ENCODE results near the gene ATG10.
"Not testable (repeated sequence)": the region's sequence is repeated elsewhere in the genome, so short reads cannot be mapped to it uniquely, and the experiment has no call there.

ATG10 gene

DNA sequence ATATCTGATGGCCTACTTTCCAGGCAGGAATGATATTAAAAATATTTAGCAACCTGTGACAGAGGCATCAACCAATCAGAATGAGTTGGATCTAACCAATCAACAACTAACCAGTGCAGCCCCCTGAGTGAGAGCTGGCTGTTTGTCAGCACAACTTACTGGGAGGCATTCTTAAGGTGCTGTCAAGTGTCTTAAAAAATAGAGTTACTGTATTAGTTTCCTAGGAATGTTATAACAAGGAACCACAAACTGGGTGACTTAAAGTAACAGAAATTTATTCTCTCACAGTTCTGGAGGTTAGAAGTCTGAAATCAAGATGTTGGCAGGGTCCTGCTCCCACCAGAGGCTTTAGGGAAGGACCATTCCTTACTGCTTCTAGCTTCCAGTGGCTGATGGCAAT, 85.2 kb downstream of the ATG10 start:
- no peak for DNase-seq

DNA sequence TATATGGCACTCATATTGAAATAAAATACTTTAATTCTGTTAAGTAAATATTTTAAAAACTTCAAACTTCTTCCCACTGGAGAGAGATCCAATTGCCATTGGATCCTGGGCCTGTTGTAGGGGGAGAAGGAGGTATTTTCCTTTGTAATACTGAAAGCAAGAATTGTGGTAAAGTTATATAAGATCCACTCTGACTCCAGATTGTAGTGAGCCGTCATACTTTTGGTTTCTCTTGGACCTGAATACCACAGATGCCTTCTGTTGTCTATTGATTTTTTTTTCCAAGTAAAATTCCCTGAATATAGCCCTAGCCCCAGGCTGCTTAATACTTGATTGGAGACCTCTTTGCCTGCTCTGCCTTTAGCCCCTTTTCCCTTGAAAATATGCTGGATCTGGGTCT, 86.9 kb downstream of the ATG10 start:
- DNase-seq, result no peak

DNA sequence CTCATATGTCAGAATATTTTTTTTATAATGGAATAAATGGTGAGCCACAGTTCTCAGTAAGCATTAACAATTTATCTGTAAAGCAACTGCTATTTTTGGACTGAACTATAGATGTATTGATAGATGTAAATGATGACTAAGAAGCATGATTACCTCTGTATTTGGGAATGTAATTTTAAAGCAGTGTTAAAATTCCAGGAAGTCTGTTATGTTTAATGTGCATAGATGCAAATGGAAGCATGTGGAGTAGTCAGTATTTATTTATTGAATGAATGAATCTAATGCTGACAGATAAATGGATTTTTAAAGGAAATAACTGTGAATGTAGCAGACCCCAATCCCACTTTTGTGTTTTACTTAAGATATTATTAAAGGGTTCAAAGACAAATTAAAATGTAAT, 95.0 kb downstream of the ATG10 start:
- DNase-seq, result no peak

DNA sequence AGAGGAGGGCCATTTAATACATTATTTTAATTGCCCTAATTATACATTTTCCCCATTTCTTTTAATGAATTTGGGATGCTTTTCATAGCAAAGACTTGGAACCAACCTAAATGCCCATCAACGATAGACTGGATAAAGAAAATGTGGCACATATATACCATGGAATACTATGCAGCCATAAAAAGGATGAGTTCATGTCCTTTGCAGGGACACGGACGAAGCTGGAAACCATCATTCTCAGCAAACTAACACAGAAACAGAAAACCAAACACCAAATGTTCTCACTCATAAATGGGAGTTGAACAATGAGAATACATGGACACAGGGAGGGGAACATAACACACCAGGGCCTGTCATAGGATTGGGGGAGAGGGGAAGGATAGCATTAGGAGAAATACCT, 96.2 kb downstream of the ATG10 start:
- not testable (repeated sequence) for DNase-seq

DNA sequence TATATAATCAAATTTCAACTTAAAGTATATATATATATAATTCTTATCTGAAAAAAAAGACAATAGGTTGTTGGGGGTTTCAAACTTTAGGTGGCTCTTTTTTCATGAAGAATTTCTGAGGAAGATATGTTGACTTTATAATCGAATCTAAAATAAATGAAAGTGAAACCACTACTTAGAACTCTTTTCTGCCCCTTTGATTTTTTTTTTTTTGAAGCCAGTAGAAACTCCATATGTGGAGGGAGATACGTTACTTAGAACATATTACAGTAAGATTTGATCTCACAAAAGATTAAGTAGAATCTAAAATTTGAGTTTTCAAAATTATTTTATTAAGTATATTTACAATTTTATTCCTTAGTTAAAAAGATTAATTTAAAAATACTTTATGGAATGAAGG, 96.9 kb downstream of the ATG10 start:
- DNase-seq, result peak in 1 of 4 experiments; percentile 19

DNA sequence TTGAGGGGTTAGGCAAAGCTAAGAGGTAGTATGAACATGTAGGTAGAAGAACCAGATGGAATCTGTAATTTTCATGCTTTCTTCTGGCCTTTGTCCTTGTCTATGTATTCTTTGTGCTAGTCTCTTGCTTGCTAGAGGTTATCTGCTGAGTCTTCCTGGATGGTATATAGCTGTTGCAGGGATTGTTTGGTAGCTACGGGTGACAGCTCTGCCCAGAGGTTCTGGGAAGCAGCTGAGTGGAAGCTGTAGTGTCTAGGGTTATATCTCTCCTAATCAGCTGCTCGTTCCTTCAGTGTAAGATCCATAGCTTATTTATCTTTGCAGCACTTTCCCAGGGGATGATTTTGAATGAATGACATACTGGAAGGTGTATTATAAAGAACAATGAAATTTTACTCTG, 100.3 kb downstream of the ATG10 start:
- DNase-seq, result no peak

DNA sequence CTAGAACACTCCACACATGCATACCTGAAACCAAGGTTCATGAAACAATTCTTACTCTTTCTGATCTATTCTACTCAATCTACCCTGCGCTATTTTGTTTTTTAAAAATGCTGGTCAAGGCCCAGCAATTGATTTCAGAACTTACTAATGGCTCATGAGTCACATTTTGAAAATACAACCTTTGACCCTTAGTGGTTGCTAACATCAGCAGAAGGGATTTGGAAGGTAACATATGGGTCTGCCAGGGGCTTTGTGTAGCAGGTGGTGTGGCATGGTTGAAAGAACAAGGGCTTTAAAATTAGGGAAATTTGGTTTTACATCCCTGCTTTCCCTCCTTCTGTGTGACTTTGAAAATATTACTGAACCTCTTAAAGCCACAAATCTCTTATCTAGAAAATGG, 101.4 kb downstream of the ATG10 start:
- no peak for DNase-seq

DNA sequence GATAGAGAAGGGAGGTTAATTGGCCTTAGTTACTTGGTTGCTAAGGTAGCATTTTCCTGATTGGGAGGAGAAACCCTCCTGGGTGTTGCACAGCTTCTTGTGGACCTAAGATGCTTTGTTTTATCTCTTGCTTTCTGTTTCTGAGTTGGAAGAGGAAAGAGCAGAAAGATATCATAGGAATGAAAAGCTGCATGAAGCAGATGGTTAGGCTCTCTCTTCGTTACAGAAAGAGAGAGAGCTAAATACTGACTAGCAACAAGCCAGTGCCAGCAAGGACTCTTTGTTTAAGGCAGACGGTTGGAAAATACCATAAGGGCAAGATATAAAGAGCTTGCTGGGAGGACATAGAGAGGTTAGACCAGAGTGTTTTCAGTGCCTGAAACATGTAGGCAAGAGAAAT, 103.1 kb downstream of the ATG10 start:
- no peak for DNase-seq

DNA sequence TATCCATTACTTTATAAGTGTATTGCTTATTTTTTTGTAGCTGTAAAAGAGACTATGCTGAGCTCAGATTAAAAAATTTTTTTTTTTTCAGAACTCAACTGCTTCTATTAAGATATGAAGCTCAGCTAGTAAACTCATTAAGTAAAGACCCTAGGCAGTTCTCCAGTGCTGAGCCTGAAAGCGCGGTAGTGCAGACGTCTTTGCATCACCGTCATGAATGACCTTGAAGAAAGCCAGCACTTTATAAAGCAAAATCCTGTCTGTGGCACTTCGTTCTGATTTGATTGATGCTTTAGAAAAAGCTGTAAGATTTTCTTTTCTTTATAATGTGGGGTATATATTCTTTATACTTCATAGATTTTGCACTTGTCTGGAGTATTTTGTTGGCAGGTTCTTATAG, 105.7 kb downstream of the ATG10 start:
- DNase-seq, result no peak

DNA sequence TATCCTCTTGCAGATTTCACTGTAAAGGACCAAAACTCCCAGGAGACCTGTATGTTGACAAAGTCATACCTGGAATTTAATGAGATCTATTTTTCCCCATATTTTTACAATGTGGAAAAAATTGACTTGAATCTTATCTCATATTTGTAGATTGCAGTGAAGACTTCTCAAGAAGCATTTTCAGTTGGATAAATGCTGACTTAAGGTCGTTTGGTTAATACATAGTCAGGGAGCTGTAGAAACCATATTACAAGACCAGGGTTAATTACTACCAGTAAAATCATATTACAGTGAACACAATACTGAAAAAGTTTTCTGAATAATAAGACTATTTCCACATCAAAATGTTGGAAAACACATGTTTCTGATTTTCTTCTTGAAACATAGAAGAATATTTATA, 119.8 kb downstream of the ATG10 start:
- DNase-seq, result no peak

DNA sequence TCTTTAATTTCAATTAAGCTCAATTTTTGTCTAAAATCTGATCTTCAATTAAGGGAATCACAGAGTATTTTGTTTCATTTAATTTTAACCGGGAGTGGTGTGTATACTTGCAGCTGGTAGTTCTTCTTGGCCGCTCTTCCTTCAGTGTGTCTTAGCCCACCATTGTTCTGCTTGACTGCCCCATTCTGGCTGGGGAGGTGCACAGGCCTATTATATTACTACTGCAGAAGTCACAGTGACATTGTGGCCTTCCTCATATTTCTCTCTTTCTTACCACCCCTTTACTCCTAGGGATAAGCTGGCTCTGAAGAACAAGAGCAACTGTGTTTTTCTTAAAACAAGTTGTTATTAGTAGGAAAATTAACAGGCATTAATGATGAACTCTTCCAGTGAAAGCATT, 123.7 kb downstream of the ATG10 start:
- DNase-seq, result no peak

DNA sequence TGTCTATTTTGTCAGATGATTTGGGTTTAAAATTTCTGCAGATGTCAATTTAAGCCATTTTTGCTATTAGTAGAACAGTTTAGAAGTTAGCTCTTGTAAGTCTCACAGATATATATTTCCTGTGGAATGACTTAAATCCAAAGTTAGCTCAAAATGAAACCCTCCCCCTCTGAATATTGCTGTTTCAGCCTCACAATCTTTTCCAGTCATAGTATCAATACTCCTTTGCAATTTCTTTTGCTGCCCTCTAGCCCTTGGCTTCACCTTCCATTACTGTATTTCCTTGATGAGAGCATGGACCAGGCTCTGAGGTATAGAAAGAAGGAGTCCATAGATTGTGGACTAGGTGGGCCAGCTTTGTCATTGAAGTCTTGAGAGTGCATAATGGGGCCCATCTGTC, 124.4 kb downstream of the ATG10 start:
- no peak for DNase-seq

DNA sequence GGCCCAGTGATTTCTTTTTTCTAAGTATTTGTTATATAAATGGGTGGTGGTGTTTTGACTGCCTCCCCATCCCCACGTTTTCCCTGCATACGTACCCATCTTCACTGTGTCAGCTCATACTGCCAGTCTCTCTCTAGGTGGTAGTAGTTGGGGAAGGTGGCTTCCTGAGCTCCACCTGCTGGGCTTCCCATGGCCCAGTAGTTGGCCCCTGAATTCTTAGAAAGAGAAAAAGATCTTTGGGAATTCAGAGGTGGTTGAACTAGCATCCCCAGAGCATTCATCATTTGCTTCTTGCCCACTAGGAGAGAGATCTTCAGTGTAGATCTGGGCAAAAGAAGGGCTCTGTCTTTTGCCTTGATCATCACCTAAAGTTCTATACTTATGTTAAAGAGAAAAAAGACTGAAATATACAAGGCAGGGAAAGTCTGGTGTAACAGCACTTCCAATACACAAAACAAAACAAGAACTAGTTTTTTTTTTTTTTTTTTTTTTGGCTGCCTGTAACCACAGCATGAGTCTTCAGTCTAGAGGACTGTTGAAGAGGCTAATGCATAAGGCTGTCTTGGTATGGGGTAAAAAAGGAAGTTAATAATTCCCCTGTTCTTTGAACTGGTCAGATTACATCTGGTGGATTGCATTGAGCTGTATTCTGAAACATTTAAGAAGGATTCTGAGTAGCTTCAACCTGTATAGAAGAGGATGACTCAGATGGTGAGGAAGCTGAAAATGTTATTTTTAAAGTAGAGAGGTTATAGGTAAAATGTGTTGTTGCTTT, 128.7 kb downstream of the ATG10 start:
- DNase-seq, result peak; percentile 10 to 71 (median 48)

DNA sequence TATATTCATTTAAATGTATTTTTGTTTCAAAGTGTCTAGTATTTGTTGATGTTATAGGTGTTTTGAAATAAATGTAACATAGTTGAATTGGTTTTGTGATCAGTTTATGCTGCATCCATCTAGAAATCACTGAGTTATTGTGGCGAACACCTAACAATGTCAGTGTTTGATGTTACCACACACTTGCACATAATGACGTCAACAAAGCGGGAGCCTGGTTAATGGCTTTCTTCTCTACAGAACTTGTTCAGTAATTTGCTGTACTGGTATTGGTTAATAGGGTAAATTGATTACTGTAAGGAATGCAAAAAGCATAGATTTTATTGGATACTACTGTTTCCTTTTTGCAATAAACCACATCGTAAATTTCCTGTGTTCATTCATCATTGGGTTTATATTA, 133.0 kb downstream of the ATG10 start:
- no peak for DNase-seq

DNA sequence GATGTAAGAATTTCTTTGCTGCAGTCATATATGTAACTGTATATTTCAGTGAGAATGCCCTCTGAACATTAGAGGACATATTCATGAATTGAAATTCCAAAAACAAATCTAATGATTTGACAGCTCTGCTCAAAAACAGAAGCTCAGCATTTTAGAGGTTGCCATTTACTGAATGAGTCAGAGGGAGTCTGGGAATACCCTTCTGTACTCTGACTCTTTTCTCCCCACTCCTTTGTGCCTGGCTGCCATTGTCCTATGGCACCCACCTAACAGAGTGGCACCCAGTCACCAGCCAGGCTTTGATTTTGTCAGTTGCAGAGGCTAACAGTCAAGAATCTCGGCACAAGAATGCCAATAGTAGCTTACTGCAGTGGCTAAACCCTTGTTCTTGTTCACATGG, 133.6 kb downstream of the ATG10 start:
- peak; percentile 11 to 63 (median 42) for DNase-seq

DNA sequence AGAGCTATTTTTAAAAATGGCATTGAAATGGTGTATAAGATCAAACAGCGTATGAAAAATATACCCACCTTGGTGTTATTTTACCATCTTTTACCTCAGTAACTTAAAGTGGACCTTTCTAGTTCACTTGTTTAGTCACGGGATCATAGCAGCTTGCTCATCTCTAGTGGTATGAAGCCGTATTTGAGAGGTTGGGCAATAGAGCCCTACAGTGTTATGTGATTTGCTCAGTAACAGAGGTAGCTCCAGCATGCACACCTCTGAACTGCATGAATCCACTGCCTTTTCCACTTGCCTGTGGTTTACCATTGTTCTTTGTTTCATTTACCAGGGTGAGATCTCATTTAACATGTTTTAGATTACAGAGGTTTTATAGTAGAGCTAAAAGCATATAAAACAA, 134.4 kb downstream of the ATG10 start:
- DNase-seq, result no peak

DNA sequence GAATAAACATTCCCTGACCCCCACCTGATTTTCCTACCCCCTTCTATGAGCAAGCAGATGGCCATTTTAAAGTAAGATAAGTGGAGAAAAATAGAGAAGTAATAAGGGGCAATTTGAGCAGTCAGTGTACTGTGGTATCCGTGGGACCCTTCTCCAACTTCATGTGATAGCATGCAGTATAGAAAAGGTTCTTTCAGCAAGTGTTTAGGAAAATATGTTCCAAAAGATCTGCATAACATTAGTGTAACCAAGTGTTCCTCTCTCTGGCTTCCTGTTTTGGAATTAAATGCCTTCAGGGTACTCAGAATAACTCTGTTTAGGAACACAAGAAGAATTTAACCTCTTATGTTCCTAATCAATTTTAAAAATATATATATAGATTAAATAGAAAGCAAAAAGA, 134.9 kb downstream of the ATG10 start:
- DNase-seq, result peak; percentile 5 to 40 (median 22)

DNA sequence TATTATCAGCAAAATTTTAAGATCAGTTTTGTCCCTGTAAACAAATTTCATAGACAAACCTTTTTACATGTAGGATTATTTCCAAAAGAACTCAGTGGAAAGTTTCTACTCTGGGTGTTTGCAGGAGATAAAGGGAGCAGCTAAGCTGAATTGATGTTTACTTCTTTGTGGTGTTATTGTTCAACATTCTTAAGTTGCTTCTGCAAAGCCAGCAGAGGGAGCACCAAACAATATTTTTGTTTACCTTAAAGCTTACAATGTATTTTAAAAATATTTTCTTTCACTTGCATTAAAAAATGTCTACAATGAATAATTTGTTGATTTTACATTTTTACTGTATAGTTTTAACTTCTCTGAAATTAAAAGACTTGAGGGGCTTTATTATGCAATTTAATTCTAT, 135.4 kb downstream of the ATG10 start:
- DNase-seq, result peak; percentile 7 to 58 (median 25)

DNA sequence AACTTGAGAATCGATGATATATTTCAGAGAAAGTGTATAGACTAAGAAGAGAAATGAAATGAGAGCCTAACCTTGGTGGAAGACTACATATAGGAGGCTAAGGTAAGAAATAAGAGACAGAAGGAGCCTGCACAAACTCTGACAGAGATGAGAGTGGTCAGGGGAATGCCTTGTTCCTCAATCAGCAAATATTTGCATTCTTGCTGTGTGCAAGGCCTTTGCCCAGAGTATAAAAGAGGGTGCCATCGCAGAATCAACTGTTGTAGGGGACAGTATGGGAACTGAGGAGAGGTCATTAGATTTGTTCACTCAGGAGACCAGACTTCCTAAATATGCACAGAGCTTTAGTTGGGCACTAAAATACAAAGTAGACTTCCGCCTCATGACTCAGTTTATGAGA, 137.2 kb downstream of the ATG10 start:
- no peak for DNase-seq

DNA sequence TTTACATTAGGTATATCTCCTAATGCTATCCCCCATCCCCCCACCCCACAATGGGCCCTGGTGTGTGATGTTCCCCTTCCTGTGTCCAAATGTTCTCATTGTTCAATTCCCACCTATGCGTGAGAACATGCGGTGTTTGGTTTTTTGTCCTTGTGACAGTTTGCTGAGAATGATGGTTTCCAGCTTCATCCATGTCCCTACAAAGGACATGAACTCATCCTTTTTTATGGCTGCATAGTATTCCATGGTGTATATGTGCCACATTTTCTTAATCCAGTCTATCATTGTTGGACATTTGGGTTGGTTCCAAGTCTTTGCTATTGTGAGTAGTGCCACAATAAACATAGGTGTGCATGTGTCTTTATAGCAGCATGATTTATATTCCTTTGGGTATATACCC, 138.1 kb downstream of the ATG10 start:
- DNase-seq, result not testable (repeated sequence)

DNA sequence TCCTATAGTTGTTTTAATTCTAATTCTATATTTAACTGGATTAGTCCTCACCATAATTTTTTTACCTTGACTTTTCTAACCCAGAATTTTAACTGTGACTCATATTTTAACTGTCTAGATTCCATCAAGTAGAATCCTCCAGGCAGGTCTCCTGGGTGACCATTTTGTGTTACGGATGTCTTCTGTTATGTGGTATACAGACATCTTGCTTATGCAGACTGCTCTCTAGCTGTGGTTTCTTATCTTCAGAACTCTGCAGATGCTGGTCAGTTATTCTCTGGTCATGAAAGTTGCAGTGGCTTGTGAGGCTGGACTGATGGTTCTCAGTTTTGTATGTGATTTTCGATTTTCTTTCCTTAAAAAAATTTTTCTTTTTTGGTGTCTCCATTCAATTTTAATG, 139.4 kb downstream of the ATG10 start:
- no peak for DNase-seq

DNA sequence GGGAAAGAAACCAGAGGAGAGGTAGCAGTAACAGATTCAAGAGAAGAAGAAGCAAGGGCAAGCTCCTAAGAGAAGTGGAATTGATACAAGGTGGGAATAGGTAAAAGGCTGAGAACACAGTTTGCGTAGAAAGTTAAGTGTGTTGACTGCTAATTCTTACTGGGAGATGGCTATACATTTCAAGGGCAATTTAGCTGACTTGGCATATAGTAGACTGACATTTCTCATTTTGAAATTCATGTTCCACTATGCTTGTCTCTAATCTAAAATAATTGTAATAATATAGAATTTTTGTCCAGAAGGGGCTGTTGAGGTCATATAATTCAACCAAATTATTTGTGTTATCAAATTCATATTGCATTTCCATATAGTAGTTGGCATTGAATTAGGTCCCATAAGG, 144.0 kb downstream of the ATG10 start:
- DNase-seq, result no peak

DNA sequence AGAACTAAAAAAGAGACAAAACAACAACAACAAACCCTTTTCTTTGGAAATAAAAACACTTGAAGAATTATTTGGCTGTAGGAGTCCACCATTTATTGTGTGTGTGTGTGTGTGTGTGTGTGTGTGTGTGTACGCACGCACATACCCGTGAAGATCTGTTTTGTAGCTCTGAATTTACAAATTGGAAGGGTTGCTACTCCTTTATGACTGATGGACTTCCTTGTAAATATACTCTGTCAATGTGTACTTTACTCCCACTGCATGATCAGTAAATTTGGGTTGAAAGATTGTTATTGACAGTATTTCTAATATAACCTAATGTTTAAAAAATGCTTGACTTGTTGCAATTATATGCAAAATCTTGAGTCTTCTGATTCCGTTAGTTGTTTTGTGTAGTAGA, 148.1 kb downstream of the ATG10 start:
- no peak for DNase-seq

DNA sequence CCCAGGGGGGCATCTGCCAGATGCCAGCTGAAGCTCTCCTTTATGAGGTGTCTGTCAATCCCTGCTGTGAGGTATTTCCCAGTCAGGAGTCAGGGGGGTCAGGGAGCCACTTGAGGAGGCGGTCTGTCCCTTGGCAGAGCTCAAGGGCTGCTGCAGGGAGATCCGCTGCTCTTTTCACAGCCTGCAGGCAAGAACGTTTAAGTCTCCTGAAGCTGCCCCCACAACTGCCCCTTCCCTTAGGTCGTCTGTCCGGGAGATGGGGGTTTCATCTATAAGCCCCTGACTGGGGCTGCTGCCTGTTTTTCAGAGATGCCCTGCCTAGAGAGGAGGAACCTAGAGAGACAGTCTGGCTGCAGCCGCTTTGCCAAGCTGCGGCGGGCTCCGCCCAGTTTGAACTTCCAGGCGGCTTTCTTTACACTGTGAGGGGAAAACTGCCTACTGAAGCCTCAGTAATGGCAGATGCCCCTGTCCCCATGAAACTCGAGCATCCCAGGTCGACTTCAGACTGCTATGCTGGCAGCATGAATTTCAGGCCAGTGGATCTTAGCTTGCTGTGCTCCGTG, 158.0 kb downstream of the ATG10 start:
- DNase-seq, result no peak

DNA sequence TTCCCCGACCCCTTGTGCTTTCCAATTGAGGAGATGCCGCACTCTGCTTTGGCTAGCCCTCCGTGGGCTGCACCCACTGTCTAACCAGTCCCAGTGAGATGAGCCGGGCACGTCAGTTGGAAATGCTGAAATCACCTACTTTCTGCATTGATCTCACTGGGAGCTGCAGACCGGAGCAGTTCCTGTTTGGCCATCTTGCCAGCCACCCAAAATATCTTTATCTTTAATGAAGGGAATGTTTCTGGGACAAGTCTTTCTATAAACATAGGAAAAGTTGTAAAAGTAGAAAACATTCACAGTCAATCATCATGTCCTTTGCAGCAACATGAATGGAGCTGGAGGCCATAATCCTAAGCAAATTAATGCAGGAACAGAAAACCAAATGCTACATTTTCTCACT, 158.8 kb downstream of the ATG10 start:
- DNase-seq, result no peak
